Measurements from ENCODE around the gene KIRREL3.
A peak's percentile ranks its signal among the peaks of the same experiment; 100 is the strongest.

The KIRREL3 gene

DNA sequence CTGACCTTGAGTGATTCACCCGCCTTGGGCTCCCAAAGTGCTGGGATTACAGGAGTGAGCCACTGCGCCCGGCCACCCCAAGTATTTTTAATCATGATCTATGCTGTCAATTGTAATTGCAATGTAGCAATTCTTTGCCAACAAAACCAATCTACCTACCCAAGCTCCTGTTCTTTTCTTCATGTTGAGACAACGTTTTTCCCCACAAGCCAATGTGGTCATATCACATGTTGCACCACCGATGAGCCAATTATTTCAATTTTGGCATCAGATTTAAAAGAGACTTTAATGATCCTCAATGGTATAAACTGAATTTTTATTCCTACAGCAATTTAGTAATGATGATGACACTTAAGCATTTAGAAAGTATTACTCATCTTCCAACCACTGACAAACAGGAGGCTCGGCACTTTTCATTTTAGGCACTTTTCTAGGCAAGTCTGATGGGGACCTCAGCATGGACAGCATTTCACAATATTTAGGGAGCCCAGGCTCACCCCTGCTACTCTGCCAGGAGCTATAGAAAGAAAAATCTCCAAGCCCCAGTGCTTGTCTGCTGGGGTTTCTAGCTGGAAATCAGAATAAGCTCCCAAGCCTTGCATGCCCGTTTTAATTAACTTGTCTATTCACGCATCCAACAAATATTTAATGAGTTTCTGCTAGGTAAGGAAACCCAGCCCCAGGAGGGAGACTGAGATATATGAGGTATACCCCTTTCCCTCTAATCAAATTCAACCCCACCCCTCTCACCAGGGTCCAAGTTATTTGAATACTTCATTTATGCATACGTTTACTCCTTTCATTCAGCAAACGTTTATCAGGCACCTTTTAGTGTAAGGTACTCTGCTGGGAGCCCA is 353.6 kb downstream of the KIRREL3 start:
- H3K4me3 ChIP-seq (ENCODE audit: low read length) = no peak overlapping the region
- DNase-seq (ENCODE audit: low read depth) = peak; percentile 54
- TF ChIP-seq, protein P1, sequence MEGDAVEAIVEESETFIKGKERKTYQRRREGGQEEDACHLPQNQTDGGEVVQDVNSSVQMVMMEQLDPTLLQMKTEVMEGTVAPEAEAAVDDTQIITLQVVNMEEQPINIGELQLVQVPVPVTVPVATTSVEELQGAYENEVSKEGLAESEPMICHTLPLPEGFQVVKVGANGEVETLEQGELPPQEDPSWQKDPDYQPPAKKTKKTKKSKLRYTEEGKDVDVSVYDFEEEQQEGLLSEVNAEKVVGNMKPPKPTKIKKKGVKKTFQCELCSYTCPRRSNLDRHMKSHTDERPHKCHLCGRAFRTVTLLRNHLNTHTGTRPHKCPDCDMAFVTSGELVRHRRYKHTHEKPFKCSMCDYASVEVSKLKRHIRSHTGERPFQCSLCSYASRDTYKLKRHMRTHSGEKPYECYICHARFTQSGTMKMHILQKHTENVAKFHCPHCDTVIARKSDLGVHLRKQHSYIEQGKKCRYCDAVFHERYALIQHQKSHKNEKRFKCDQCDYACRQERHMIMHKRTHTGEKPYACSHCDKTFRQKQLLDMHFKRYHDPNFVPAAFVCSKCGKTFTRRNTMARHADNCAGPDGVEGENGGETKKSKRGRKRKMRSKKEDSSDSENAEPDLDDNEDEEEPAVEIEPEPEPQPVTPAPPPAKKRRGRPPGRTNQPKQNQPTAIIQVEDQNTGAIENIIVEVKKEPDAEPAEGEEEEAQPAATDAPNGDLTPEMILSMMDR (IDR thresholded peaks at IDR 0.05; ENCODE audit: insufficient read depth, low read depth, low read length, missing control alignments) = no peak

DNA sequence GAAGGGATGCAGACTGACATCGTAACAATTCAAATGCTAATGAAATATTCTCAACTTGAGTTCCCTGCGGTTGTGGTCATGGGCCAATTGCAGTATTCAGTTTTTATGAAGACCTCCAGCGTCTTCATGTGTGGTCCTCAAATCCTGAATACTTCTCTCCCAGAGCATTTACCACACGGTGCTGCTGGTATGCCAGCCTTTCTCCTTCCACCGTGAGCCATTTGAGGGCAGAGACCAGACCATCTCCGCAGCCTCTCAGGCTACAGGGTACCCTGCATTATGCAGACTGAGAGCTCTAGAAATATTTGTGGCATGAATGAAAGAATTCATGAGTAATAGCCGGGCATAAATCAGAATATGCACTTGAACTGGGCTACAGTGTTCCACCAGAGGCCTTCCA is 355.4 kb downstream of the KIRREL3 start:
- no peak for DNase-seq (ENCODE audit: low read depth)
- TF ChIP-seq, protein P1 (IDR thresholded peaks at IDR 0.05; ENCODE audit: insufficient read depth, low read depth, low read length, missing control alignments) = no peak

DNA sequence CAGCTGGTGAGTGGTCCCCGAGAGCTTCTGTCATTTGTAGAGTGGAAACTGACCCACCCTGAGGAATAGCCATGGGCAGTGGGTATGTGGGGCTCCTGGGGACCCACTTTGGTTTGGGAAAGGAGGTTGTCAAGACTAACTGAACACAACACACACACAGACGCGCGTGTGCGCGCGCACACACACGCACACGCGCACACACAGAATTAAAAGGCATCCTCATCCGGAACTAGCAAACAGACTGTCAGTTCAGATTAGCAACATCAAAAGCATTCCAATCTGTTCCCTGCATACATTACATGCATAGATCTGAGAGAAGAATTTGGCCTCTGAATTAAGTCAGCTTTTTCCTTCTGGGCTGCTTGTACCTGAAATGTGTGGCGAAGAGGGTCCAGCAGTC is 360.4 kb downstream of the KIRREL3 start:
- TF ChIP-seq, protein P1 (IDR thresholded peaks at IDR 0.05; ENCODE audit: insufficient read depth, low read depth, low read length, missing control alignments) = no peak
- H3K4me3 ChIP-seq (ENCODE audit: low read length) = no peak overlapping the region
- no peak for DNase-seq (ENCODE audit: low read depth)

More for the DNA sequence above, 355.4 kb downstream of the KIRREL3 start:
- no peak overlapping the region for H3K4me3 ChIP-seq (ENCODE audit: low read length)

DNA sequence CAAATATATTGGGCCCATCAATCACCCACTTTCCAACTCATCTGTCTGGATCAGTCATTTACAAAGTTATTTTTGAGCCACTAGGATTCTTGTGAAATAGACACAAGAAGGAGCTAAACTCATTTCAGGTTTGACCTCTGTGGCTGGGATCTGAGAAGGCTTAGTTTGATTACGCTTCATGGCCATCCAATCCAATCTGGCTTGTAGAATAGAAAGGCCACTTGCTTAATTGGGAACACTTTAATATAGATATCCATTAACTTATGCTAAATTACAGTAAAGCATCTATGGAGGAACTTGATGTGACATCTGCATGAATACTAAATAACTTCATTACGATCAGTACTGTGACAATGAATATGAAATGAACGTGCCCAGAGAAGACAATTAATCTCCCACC is 360.9 kb downstream of the KIRREL3 start:
- DNase-seq (ENCODE audit: low read depth) = no peak
- no peak overlapping the region for H3K4me3 ChIP-seq (ENCODE audit: low read length)
- TF ChIP-seq, protein P1 (IDR thresholded peaks at IDR 0.05; ENCODE audit: insufficient read depth, low read depth, low read length, missing control alignments) = no peak

DNA sequence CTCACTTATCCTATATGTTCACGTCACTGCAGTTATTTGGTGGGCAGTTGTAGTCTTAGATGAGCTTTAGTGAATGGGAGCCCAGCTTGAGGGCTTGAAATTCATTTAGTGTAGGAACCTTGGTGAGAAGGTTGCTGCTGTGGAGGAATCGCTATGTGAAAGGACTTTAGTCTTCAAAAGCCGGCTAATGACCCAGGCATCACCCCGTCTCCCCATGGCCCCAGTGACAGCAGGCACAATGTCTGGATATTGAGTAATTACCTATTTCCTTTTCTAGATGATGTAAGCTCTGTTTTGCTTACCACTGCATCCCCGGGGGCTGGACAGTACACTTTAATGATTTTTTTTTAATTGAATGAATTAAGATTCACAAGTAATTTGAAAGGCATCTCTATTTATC is 361.9 kb downstream of the KIRREL3 start:
- H3K4me3 ChIP-seq (ENCODE audit: low read length) = no peak overlapping the region
- DNase-seq (ENCODE audit: low read depth) = no peak
- TF ChIP-seq, protein P1 (IDR thresholded peaks at IDR 0.05; ENCODE audit: insufficient read depth, low read depth, low read length, missing control alignments) = no peak

DNA sequence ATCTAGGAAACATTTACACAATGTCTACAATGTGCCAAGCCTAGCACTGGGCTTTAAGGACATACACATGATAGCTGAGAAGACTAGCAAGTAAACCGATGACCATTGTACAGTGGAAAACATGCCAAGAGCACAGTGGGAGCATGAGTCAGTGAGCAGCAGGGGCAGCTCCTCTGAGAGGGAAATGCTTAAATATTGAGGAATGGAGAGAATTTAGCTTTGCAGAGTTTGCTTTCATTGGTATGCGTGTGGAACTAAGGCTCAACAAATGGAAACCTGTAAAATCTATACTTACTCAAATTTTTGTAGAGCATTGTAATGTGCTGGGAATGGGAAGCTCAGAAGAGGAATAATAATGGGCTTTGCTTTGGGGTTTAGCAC is 362.8 kb downstream of the KIRREL3 start:
- no peak for DNase-seq (ENCODE audit: low read depth)
- no peak overlapping the region for H3K4me3 ChIP-seq (ENCODE audit: low read length)
- TF ChIP-seq, protein P1 (IDR thresholded peaks at IDR 0.05; ENCODE audit: insufficient read depth, low read depth, low read length, missing control alignments) = no peak

Measured in epithelial cell of esophagus (primary cell).